IMR-90 (cell line): Measurements from ENCODE around the gene C2orf69.

Experiments
- CEBPB ChIP-seq: IDR thresholded peaks from 2 replicates; pipeline ENCODE4 v1.6.1; 2012; ENCODE audit warnings: low read depth, low read length, improper control_type of control experiment
- CHD1 ChIP-seq: IDR thresholded peaks from 2 replicates; pipeline ENCODE4 v1.6.1; 2012; ENCODE audit warnings: low read depth, low read length, improper control_type of control experiment
- CTCF ChIP-seq: conservative IDR thresholded peaks from 2 replicates; pipeline ENCODE4 v1.5.1; 2012; ENCODE audit warnings: mild to moderate bottlenecking, low read depth, low read length, improper control_type of control experiment
- MAFK ChIP-seq: IDR thresholded peaks from 2 replicates; pipeline ENCODE4 v1.6.1; 2012; ENCODE audit warnings: low read depth, low read length, improper control_type of control experiment
- MAZ ChIP-seq: IDR thresholded peaks from 2 replicates; pipeline ENCODE4 v1.6.1; 2012; ENCODE audit warnings: low read depth, mild to moderate bottlenecking, low read length, improper control_type of control experiment, moderate library complexity, borderline replicate concordance
- MXI1 ChIP-seq: IDR thresholded peaks from 2 replicates; pipeline ENCODE4 v1.6.1; 2012; ENCODE audit warnings: low read depth, mild to moderate bottlenecking, low read length, moderate library complexity, borderline replicate concordance
- POLR2A ChIP-seq: IDR thresholded peaks from 2 replicates; pipeline ENCODE4 v1.6.1; 2012; ENCODE audit warnings: mild to moderate bottlenecking, low read depth, low read length
- RAD21 ChIP-seq: IDR thresholded peaks from 2 replicates; pipeline ENCODE4 v1.6.1; 2012; ENCODE audit warnings: low read length, improper control_type of control experiment
- USF2 ChIP-seq: fragments of 150-350 bp; IDR thresholded peaks from 2 replicates; pipeline ENCODE4 v1.6.1; 2017; ENCODE audit warnings: mild to moderate bottlenecking, antibody characterized with exemption, low read length, low read depth

- TF ChIP-seq POLR2A (peak; percentile 55), USF2 (no peak), CTCF (0 out of 2 replicates have a peak, but pooled peaks have one; percentile 21), MXI1 (peak; percentile 64; the same call in 1 of the 2 replicates), CHD1 (no peak), RAD21 (no peak), CEBPB (no peak), MAFK (no peak), MAZ (peak; percentile 12; the same call in 1 of the 2 replicates)
These were observed 44.4 kb downstream of the C2orf69 start, which contains the start of the genes MAIP1 and TYW5 for GRCh38 chr2:199955339-199956061.
